ENCODE results near the gene FEM1A. TPM values are rescaled to one million over a fixed set of nuclear protein-coding genes. Genes with fewer than 3 reads are reported as not detected.
A peak's percentile ranks its signal among the peaks of the same experiment; 100 is the strongest.
"Not testable (repeated sequence)": the region's sequence is repeated elsewhere in the genome, so short reads cannot be mapped to it uniquely, and the experiment has no call there.

Gene FEM1A
- total RNA-seq, 1 experiment from 2014 or later, result 20.0 TPM

DNA sequence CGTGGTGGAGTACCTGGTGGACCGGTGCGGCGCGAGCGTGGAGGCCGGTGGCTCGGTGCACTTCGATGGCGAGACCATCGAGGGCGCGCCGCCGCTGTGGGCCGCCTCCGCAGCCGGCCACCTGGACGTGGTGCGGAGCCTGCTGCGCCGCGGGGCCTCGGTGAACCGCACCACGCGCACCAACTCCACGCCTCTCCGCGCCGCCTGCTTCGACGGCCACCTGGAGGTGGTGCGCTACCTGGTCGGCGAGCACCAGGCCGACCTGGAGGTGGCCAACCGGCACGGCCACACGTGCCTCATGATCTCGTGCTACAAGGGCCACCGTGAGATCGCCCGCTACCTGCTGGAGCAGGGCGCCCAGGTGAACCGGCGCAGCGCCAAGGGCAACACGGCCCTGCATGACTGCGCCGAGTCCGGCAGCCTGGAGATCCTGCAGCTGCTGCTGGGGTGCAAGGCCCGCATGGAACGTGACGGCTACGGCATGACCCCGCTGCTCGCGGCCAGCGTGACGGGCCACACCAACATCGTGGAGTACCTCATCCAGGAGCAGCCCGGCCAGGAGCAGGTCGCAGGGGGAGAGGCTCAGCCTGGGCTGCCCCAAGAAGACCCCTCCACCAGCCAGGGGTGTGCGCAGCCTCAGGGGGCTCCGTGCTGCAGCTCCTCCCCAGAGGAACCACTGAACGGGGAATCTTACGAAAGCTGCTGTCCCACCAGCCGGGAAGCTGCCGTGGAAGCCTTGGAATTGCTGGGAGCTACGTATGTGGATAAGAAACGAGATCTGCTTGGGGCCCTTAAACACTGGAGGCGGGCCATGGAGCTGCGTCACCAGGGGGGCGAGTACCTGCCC lies 708 bp downstream of the FEM1A start:
- not testable (repeated sequence) for H2BK12ac ChIP-seq (ENCODE audit: insufficient read length, low read depth, low read length); H2AK5ac ChIP-seq (ENCODE audit: insufficient read length, low read length); H3K56ac ChIP-seq (ENCODE audit: insufficient read length, low read depth, low read length); H4K8ac ChIP-seq (replicated peaks; ENCODE audit: insufficient read length, low read depth, low read length); H4K91ac ChIP-seq (ENCODE audit: insufficient read length, low read depth, low read length); H3K23ac ChIP-seq (ENCODE audit: insufficient read length, low read depth, low read length); H2AFZ ChIP-seq (ENCODE audit: low read length); H3T11ph ChIP-seq (ENCODE audit: low read length); H3K9me3 ChIP-seq (ENCODE audit: control insufficient read depth, low read depth, low read length); H4K5ac ChIP-seq (ENCODE audit: insufficient read length, low read depth, low read length); H3K79me1 ChIP-seq (ENCODE audit: insufficient read depth, low read depth, low read length, poor library complexity, severe bottlenecking); H3K9me3 Mint-ChIP-seq; H3K27me3 Mint-ChIP-seq (ENCODE audit: low read depth); H3K27me3 ChIP-seq (ENCODE audit: insufficient read depth, low read length); H3K27ac ChIP-seq (ENCODE audit: insufficient read length, low read depth, low read length); H2BK5ac ChIP-seq (ENCODE audit: insufficient read length, low read length); H2BK120ac ChIP-seq (ENCODE audit: low read depth, low read length, poor library complexity, severe bottlenecking); H3K4ac ChIP-seq (ENCODE audit: low read depth, low read length); H2BK15ac ChIP-seq (ENCODE audit: low read depth, low read length); H3K79me2 ChIP-seq (ENCODE audit: insufficient read depth, low read length); H4K20me1 ChIP-seq (ENCODE audit: control insufficient read depth, insufficient read depth, insufficient read length); H3K4me1 ChIP-seq (ENCODE audit: insufficient read depth, low read length); DNase-seq; H2BK20ac ChIP-seq (ENCODE audit: low read depth, low read length, poor library complexity, severe bottlenecking); H3K23me2 ChIP-seq (ENCODE audit: insufficient read length, low read depth, low read length, poor library complexity, severe bottlenecking)
- peaks cover 2 to 12% of the 10 kb centered on the region in 2 experiments; a peak in 3 of 4 replicates for H3K4me1 Mint-ChIP-seq
- H3K4me3 Mint-ChIP-seq, result peak overlapping the region; percentile 73 to 86
- H3K27ac Mint-ChIP-seq, result peak overlapping the region in 1 of 3 experiments; percentile 93; a peak in 2 of 7 replicates
- peak overlapping the region; percentile 69 for H3K18ac ChIP-seq (ENCODE audit: insufficient read length, low read depth, low read length)
- H3K9ac ChIP-seq (ENCODE audit: extremely low read depth, insufficient read length, low read length), result peak overlapping the region; percentile 85
- H3K4me2 ChIP-seq (ENCODE audit: insufficient read depth, insufficient read length, low read length), result peak overlapping the region; percentile 57
- H3K14ac ChIP-seq (ENCODE audit: insufficient read depth, low read length), result peak overlapping the region; percentile 72; the same call in 1 of the 2 replicates
- peaks cover 9 to 44% (median 42%) of the 10 kb centered on the region in 3 experiments; a peak in 6 of 7 replicates for H3K36me3 Mint-ChIP-seq (ENCODE audit: insufficient read depth in 1 of 3, low read depth in 3 of 3)
- no CpG with 5 or more reads among the region's 75 CpGs for WGBS (ENCODE audit: extremely low coverage, insufficient read length, low lambda C conversion rate)

DNA sequence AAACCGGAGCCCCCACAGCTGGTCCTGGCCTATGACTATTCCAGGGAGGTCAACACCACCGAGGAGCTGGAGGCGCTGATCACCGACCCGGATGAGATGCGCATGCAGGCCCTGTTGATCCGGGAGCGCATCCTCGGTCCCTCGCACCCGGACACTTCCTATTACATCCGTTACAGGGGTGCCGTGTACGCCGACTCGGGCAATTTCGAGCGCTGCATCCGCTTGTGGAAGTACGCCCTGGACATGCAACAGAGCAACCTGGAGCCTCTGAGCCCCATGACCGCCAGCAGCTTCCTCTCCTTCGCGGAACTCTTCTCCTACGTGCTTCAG lies 1.3 kb downstream of the FEM1A start:
- not testable (repeated sequence) for H3K27me3 Mint-ChIP-seq (ENCODE audit: low read depth); H3K23ac ChIP-seq (ENCODE audit: insufficient read length, low read depth, low read length); H2BK12ac ChIP-seq (ENCODE audit: insufficient read length, low read depth, low read length); H3K27me3 ChIP-seq (ENCODE audit: insufficient read depth, low read length); H3K23me2 ChIP-seq (ENCODE audit: insufficient read length, low read depth, low read length, poor library complexity, severe bottlenecking); H3K14ac ChIP-seq (ENCODE audit: insufficient read depth, low read length); H4K8ac ChIP-seq (replicated peaks; ENCODE audit: insufficient read length, low read depth, low read length); H3K4me1 ChIP-seq (ENCODE audit: insufficient read depth, low read length); H3K79me2 ChIP-seq (ENCODE audit: insufficient read depth, low read length); H3K4ac ChIP-seq (ENCODE audit: low read depth, low read length); H3K9me3 Mint-ChIP-seq; H2BK15ac ChIP-seq (ENCODE audit: low read depth, low read length); DNase-seq; H3K79me1 ChIP-seq (ENCODE audit: insufficient read depth, low read depth, low read length, poor library complexity, severe bottlenecking); H4K5ac ChIP-seq (ENCODE audit: insufficient read length, low read depth, low read length); H2BK120ac ChIP-seq (ENCODE audit: low read depth, low read length, poor library complexity, severe bottlenecking); H3K27ac ChIP-seq (ENCODE audit: insufficient read length, low read depth, low read length); H3K9ac ChIP-seq (ENCODE audit: extremely low read depth, insufficient read length, low read length); H2AFZ ChIP-seq (ENCODE audit: low read length); H3T11ph ChIP-seq (ENCODE audit: low read length); H4K91ac ChIP-seq (ENCODE audit: insufficient read length, low read depth, low read length); H2BK20ac ChIP-seq (ENCODE audit: low read depth, low read length, poor library complexity, severe bottlenecking); H3K56ac ChIP-seq (ENCODE audit: insufficient read length, low read depth, low read length); H3K18ac ChIP-seq (ENCODE audit: insufficient read length, low read depth, low read length); H4K20me1 ChIP-seq (ENCODE audit: control insufficient read depth, insufficient read depth, insufficient read length); H2AK5ac ChIP-seq (ENCODE audit: insufficient read length, low read length); H3K9me3 ChIP-seq (ENCODE audit: control insufficient read depth, low read depth, low read length); H2BK5ac ChIP-seq (ENCODE audit: insufficient read length, low read length)
- peak overlapping the region; percentile 73 to 86 for H3K4me3 Mint-ChIP-seq
- peaks cover 2 to 12% of the 10 kb centered on the region in 2 experiments; a peak in 3 of 4 replicates for H3K4me1 Mint-ChIP-seq
- H3K27ac Mint-ChIP-seq, result peak overlapping the region in 1 of 3 experiments; percentile 93; a peak in 2 of 7 replicates
- no CpG with 5 or more reads among the region's 24 CpGs for WGBS (ENCODE audit: extremely low coverage, insufficient read length, low lambda C conversion rate)
- peak overlapping the region; percentile 57 for H3K4me2 ChIP-seq (ENCODE audit: insufficient read depth, insufficient read length, low read length)
- peaks cover 9 to 44% (median 42%) of the 10 kb centered on the region in 3 experiments; a peak in 6 of 7 replicates for H3K36me3 Mint-ChIP-seq (ENCODE audit: insufficient read depth in 1 of 3, low read depth in 3 of 3)
